Lower leg skin (tissue), 3 donors: ENCODE measurements around the gene SCFD2.

Experiments used
- CTCF ChIP-seq, 3 donors: fragments of 450-650 bp; IDR thresholded peaks; one replicate each; pipeline ENCODE4 v1.5.1; 2016; ENCODE audit warnings: antibody characterized with exemption in 3 of 3, mild to moderate bottlenecking in 3 of 3, moderate library complexity in 2 of 3
- POLR2A ChIP-seq, 2 donors: fragments of 450-650 bp; IDR thresholded peaks; one replicate each; pipeline ENCODE4 v1.6.1; 2016 to 2017; ENCODE audit warnings: antibody characterized with exemption in 2 of 2, mild to moderate bottlenecking in 1 of 2, moderate library complexity in 1 of 2

- no peak for TF ChIP-seq CTCF (IDR thresholded peaks at IDR 0.05)
- no peak for TF ChIP-seq POLR2A (IDR thresholded peaks at IDR 0.05)
Observed at GRCh38 chr4:53132132-53132891, 233.5 kb downstream of the SCFD2 start.
